ENCODE results near the gene MUC4. TPM values are rescaled to one million over a fixed set of nuclear protein-coding genes. Genes with fewer than 3 reads are reported as not detected.
"Not testable (repeated sequence)": the region's sequence is repeated elsewhere in the genome, so short reads cannot be mapped to it uniquely, and the experiment has no call there.

The MUC4 gene
- total RNA-seq, 1 donor from 2014 or later, result 1.7 TPM

DNA sequence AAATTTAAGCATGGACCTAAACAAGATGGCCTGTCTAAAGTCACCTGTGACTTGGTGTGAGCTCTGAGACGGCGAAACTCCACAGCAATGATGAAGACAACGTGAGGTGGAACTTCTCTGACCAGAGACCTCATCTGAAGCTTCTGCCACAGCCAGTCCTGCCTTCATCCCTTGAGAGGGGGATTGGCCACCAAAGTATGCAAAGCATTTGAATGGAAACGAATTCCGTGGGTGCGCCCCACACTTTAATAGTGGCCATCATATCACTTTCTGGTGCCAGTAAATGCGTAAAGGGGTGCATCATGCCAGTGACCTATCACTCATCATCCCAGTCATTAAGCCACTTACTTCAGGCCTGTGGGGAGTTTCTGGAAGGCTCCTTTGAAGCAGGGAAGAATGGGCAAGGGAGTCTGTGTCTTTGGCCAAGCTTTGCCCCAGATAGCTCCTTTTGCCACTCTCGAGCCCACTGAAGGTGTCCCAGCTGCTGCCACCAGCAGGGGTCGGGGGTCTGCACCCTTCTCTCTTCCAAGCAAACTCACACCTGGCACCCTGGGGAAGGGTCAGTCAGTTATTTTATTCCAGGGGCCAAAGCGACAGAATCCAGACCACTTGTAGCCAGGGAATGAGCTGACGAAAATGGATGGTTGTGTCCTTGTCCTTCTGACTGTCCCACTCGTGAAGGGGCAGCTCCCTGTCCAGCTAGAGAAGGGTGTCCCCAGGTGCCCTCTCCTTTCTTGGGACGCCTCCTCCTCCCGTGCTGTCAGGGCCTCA is 73.3 kb downstream of the MUC4 start:
- no peak for DNase-seq (ENCODE audit: low spot score)

DNA sequence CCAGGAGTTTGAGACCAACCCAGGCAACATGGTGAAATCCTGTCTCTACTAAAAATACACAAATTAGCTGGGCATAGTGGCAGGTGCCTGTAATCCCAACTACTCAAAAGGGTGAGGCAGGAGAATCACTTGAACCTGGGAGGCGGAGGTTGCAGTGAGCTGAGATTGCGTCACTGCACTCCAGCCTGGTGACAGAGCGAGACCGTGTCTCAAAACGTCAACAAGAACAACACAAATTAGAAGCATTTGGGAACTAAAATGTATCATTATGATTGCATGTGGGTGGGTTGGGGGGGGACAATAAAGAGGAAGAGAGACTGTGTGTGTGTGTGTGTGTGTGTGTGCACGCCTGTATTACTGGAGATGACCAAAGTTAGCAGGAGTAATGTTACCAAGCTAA is 73.9 kb downstream of the MUC4 start:
- not testable (repeated sequence) for DNase-seq (ENCODE audit: low spot score)

DNA sequence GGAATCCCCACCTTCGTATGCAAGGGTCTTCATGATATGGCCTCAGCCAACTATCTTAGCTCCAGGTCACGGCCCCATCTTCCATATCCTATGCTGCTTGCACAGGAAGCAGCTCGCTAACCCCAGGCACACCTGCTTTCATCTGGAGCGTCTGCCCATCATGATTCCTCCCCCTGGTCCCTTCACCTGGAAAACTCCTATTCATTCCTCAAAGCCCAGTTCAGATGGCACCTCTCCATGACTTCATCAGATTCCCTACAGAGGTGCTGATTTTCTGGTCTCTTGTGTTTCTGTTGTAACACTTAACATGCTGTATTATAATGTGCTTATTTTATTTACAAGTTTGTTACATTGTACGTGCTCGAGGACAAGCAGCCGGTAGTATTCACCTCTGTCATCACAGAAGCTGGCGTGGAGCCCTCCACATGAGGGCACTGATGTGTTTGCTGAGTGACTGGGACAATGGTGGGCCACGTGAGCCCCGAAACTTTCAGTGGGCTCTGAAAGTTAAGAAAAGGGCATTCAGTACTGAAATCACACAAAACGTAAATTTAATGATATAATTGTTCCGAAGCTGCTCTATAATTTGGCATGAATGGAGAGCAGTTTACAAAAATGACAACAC is 74.8 kb downstream of the MUC4 start:
- no peak for DNase-seq (ENCODE audit: low spot score)

DNA sequence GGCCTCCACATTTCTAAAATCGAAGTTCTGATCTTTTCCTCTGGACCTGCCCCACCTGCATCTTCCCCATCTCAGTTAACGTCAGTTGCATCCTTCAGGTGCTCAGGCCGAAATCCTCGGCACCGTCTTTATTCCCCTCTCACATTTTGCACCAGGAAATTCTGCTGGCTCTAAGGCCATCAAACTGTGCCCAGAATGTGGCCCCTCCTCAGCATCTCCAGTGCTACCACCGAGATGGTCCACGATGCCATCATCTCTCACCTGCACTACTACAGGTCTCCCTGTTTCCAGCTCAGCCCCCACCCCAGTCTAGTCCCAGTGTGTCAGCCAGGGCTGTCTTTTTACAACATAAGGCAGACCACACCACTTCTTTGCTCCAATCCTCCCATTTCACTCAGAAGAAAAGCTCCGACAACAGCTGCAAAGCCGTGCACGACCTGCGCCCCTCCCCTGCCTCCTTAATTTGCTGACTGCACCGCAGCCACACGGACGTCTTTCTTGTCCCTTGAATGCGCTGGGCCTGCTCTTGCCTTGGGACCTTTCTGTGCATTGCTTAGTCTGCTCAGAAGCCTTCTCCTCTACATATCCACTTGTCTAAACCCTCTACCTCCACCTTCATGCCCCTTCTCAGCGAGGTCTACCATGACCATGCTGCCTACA is 76.6 kb downstream of the MUC4 start:
- DNase-seq (ENCODE audit: low spot score), result no peak

DNA sequence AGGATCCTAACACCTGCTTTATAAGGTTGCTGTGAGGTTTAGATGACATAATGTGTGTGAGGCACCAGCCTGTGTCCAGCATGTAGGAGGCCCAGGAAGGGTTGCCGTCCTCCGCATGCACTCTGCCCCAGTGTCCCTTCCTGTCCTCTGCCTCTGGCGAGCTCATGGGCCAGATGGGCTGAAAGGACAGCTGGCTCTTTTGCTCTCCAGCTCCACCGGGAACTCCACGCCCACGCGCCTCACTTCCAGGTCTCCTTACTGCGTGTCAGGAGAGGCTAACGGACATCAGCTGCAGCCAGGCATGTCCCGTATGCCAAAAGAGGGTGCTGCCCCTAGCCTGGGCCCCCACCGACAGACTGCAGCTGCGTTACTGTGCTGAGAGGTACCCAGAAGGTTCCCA is 78.8 kb downstream of the MUC4 start:
- no peak for DNase-seq (ENCODE audit: low spot score)

DNA sequence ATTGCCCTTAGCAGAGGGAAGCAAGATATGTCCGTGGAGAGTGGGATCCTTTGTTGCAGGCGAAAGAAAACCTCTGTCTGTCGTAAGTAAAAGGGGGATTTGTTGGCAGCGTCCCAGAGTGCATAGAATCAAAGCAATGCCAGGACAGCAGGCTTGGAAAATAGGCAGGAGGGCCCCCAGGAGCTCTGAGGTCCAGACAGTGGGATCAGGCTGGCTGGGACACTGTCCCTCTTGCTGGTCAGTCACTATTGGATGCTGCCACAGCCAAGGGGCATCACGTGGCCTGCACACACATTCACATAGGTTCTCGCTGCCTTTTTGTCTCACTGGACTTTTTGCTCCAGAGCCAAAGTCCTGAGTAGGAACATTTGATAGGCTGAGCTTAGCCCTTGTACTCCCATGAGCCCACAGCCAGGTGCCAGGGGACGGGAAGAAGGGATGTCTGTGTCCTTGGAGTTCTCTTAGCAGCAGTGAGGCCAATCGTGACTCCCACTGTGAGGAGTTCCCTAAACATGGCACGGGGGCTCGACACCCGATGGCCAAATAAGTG is 80.3 kb downstream of the MUC4 start:
- DNase-seq (ENCODE audit: low spot score), result no peak

DNA sequence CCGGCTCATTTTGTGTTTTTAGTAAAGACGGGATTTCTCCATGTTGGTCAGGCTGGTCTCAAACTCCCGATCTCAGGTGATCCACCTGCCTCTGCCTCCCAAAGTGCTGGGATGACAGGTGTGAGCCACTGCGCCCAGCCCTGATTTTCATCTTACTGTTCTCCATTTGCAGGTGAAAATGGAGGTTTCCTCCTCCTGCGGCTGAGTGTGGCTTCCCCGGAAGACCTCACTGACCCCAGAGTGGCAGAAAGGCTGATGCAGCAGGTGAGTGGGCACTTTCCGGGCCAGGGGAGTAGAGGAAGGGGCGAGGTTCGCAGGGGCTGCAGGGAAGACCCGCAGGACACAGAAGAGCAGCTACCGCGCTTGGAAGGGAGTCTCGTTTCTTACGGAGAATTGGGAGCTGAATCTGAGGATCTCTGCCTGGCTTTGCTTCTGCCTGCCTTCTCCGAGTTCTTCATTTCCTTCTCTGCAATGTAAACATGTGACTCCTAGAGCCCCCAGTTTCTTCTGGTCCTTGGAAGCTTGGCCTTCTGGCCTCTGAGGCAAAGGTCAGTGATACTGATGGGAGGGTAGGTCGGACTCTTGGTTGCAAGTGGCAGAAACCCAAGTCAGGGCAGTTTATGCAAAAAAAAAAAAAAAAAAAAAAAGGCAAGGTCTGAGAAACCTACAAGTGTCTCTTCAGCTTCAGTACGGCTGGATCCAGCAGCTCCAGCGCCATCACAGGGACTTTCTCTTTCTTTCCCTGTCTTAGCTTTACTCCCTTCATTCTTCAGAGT is 82.1 kb downstream of the MUC4 start:
- DNase-seq (ENCODE audit: low spot score), result no peak

DNA sequence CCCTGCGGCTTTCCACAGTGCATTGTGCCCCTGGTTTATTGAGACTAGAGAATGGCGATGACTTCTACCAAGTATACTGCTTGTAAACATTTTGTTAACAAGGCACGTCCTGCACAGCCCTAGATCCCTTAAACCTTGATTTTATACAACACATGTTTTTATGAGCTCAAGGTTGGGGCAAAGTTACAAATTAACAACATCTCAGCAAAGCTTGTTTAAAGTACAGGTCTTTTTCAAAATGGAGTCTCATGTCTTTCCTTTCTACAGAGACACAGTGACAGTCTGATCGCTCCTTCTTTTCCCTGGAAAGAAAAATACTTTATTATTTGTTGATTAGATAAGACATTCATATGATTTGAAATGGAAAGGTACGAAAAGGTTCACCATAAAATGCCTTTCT is 82.9 kb downstream of the MUC4 start:
- DNase-seq (ENCODE audit: low spot score), result not testable (repeated sequence)

DNA sequence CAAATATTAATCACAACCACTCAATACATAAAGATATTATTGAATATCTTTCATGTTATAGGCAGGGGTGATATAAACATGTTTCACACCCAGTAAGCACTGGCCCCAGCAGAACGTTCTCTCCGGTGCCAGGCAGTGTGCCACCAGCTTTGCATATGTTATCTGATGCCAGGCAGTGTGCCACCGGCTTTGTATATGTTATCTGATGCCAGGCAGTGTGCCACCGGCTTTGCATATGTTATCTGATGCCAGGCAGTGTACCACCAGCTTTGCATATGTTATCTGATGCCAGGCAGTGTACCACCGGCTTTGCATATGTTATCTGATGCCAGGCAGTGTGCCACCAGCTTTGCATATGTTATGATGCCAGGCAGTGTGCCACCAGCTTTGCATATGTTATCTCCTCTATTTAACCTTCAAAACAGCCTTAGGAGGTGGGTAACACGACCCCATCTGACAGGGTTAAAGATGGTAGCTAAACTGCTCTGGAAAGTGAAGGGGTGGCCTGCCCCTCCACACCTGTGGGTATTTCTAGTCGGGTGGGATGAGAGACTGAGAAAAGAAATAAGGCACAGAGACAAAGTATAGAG is 84.0 kb downstream of the MUC4 start:
- DNase-seq (ENCODE audit: low spot score), result no peak

DNA sequence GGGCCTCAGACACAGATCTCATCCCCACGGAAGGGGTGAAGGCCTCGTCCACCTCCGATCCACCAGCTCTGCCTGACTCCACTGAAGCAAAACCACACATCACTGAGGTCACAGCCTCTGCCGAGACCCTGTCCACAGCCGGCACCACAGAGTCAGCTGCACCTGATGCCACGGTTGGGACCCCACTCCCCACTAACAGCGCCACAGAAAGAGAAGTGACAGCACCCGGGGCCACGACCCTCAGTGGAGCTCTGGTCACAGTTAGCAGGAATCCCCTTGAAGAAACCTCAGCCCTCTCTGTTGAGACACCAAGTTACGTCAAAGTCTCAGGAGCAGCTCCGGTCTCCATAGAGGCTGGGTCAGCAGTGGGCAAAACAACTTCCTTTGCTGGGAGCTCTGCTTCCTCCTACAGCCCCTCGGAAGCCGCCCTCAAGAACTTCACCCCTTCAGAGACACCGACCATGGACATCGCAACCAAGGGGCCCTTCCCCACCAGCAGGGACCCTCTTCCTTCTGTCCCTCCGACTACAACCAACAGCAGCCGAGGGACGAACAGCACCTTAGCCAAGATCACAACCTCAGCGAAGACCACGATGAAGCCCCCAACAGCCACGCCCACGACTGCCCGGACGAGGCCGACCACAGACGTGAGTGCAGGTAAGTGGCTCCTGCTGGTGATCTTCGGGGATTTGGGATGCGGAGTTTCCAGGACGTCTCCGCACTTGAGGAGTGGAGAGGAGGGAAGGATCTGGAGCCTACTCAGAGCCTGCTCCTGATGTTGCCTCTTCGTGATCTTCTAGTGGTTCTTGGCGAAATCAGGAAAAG is 85.6 kb downstream of the MUC4 start:
- not testable (repeated sequence) for DNase-seq (ENCODE audit: low spot score)

DNA sequence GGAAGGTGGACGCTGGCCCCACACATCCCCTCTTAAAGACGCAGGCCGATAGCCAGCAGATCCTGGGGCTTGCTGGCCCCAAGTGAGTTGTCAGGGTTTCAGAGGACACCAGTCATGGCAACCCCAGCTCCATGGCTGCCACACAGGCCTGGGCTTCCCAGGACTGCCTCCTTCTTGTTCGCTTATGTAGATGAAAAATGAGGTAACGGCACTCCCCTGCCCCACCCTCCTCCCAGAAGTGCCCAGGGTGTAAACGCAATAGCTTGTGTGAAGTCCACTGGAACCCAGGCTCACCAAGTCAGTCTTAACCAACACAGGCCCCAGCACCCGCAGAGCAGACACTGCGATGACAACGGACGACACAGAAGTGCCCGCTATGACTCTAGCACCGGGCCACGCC is 87.4 kb downstream of the MUC4 start:
- not testable (repeated sequence) for DNase-seq (ENCODE audit: low spot score)

DNA sequence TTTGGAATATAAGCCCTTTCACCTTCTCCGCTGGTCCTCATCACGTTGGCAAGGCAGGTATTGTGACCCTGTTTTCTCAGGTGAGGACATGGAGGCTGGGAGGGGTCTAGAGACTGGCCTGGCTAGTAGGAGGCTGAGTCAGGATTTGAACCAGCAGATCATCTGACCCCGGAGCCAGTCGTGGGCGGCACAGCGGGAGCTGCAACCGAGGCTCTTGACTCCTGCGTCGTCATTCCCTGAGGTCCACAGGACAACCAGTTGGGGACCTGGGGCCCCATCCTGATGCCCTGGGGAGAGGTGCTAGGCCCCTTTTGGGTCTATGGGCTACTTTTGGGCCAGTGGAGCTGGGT is 88.8 kb downstream of the MUC4 start:
- DNase-seq (ENCODE audit: low spot score), result not testable (repeated sequence)

DNA sequence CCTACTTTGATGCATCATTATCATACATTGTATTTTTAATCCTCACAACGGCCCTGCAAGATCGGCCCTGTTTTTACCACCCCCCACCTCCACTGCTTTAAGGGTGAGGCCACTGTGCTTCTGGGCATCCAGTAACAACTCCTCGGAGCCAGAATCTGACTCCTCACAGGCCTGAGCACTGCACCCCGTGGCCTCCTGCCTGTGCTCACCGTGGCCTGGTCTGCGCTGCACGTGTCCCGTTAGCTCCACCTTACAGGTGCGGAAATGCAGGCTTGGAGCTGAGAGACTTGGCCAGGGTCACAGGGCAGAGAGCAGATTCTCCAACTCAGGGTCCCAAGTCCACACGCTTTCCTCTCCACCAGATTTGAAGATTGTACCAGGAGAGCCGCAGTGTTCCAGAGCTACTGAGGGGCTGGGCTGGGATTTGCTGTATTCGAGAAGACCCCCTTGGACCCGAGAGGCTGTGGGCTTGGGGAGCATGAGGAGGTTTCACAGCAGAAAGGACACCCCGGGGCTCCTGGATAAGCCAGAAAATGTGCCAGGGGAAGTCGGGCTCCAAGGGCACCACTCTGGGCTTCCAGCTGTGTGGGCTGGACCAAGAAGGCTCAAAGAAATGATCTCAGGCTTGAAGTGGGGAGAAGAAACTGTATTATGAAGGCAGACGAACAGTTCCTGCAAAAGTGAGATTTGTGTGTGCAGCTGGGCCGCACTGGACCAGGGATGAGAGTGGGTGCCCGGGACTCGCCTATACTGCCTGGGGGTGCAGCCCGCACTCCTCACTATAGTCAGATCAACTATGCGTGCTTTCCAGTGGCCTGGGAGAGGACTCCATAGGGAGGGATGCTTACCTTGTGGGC is 89.4 kb downstream of the MUC4 start:
- DNase-seq (ENCODE audit: low spot score), result not testable (repeated sequence)

DNA sequence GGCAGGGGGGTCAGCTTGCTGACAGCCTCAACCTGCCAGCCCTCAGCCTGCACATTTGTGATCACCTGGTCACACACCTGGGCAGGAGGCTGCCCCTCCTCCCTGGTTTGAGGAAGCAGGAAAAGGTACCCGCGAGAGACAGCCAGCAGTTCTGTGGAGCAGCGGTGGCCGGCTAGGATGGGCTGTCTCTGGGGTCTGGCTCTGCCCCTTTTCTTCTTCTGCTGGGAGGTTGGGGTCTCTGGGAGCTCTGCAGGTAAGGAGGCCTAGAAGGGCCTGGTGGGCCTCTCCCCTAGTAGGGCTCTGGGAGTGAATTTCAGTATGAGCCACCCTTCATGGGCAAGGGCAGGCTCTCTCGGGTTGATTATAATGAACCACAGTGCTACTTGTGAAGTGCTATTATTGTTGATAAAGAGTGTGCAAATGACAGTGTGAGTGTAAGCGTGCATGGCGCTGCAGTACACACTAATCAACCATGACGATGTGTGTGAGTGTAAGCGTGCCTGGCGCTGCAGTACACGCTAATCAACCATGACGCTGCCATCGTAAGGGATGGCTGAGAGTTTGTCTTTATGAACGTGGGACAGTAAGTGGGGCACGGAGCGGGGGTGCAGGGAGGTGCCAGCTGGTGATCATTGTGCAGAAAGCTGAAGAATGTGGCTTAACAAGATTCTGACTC is 90.8 kb downstream of the MUC4 start, which contains the start of gene MUC20:
Gene MUC20, plus strand, starts transcription at position 148 of the 676 bp plus-strand sequence. Its CDS starts 30 bp downstream, at position 178.
- not testable (repeated sequence) for DNase-seq (ENCODE audit: low spot score)

DNA sequence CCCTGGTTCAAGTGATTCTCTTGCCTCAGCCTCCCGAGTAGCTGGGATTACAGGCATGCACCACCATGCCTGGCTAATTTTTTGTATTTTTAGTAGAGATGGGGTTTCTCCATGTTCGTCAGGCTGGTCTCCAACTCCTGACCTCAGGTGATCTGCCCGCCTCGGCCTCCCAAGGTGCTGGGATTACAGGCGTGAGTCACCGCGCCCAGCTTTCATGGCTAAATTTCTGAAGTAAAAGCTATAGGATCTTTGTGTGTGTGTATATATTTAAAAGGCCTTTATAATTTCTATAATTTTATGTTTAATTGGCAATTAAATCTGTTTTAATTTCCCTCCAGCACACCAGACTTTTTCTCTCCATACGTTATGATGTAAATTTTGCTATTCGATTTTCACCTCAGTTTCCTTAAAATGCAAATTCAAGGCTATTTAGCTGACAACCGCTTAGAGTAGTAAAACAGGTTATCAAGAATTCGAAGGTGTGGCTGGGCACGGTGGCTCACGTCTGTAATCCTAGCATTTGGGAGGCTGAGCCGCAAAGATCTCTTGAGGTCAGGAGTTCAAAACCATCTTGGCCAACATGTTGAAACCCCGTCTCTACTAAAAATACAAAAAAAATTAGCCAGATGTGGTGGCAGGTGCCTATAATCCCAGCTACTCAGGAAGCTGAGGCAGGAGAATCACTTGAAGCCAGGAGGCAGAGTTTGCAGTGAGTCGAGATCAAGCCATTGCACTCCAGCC is 92.0 kb downstream of the MUC4 start:
- DNase-seq (ENCODE audit: low spot score), result peak; percentile 57

DNA sequence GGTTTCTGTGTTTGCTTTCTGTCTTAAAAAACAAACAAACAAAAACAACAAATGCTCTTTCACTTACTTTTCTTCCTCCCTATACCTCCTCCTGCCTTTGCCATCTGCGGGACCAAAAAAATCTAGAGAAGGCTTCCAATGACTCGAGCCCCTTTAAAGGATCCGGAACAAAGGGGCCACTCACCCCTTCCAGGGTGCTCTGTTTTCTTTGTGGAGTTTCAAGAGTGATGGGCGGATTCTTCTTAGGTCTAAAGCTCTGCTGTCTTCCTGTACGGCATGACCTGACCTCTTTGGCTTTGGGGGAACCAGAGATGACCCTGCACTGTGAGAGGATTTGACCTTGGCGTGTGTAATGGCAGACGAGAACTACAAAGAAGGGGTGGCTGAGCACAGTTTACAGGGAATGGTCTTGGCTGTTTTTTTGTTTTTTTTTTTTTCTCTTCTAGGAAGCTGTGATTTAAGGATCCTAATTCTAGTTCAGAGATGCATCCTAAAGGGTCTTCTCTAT is 93.2 kb downstream of the MUC4 start:
- no peak for DNase-seq (ENCODE audit: low spot score)

DNA sequence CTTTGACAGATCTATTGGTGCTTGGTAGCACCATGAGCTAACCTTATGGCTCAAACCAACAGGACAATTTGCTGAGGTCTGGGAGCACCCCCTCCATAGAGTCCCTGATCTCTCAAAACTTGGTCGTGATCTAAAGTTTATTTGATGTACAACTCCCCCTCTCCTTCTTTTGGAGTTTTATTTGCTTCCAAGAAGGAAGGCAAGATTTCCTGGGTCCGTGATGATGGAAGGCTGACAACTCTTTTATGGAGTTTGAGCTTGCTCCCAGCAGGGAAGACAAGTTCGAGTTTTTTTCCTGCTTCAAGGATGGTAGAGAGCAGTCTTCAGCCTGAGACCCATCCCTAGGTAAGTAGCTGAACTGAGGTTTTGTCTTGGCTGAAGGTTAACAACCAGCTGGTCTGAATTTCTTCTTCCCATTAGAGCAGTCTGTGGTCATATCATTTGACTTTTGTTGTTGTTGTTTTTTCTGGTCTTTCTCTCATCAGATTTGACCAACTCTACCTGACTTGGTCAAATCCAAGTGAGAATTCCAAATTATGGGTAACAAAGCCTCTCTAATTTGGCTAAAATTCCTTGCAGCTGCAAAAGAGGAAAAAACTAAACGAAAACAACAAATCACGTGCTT is 93.8 kb downstream of the MUC4 start:
- no peak for DNase-seq (ENCODE audit: low spot score)
